ENCODE data around the gene MYLK3.

Gene MYLK3

GRCh38 chr16:46765050-46765449 lies 16.9 kb upstream of the MYLK3 start:
- H3K27me3 Mint-ChIP-seq (ENCODE audit: low read depth, poor library complexity) = peaks cover 32% of the 10 kb centered on the region
- no peak overlapping the region for H3K4me3 Mint-ChIP-seq
- no peaks in the 10 kb centered on the region for H3K36me3 Mint-ChIP-seq (ENCODE audit: low read depth)
- peaks cover 18% of the 10 kb centered on the region for H3K4me1 Mint-ChIP-seq
- DNase-seq = no peak
- no peak overlapping the region for H3K27ac Mint-ChIP-seq
- peaks cover 3% of the 10 kb centered on the region for H3K9me3 Mint-ChIP-seq
- no peak for TF ChIP-seq CTCF (IDR thresholded peaks at IDR 0.05)

GRCh38 chr16:46763147-46763546 lies 15.0 kb upstream of the MYLK3 start:
- Mint-ChIP-seq H3K27ac (peak overlapping the region; percentile 55), H3K9me3 (no peaks in the 10 kb centered on the region), H3K4me3 (no peak overlapping the region), H3K36me3 (ENCODE audit: low read depth) (no peaks in the 10 kb centered on the region), H3K27me3 (ENCODE audit: low read depth, poor library complexity) (peaks cover 38% of the 10 kb centered on the region), H3K4me1 (peaks cover 17% of the 10 kb centered on the region)
- TF ChIP-seq CTCF (IDR thresholded peaks at IDR 0.05) = no peak
- DNase-seq = no peak

GRCh38 chr16:46762583-46762982 lies 14.4 kb upstream of the MYLK3 start:
- H3K27ac Mint-ChIP-seq = peak overlapping the region; percentile 55
- DNase-seq = no peak
- H3K27me3 Mint-ChIP-seq (ENCODE audit: low read depth, poor library complexity) = peaks cover 39% of the 10 kb centered on the region
- H3K4me1 Mint-ChIP-seq = peaks cover 23% of the 10 kb centered on the region
- TF ChIP-seq CTCF (IDR thresholded peaks at IDR 0.05) = no peak
- no peak overlapping the region for H3K4me3 Mint-ChIP-seq
- H3K36me3 Mint-ChIP-seq (ENCODE audit: low read depth) = no peaks in the 10 kb centered on the region
- H3K9me3 Mint-ChIP-seq = no peaks in the 10 kb centered on the region

- no peak overlapping the region for H3K27ac Mint-ChIP-seq
- no peak for DNase-seq
- no peak for TF ChIP-seq CTCF (IDR thresholded peaks at IDR 0.05)
- no peaks in the 10 kb centered on the region for H3K36me3 Mint-ChIP-seq (ENCODE audit: low read depth)
- peaks cover 44% of the 10 kb centered on the region for H3K27me3 Mint-ChIP-seq (ENCODE audit: low read depth, poor library complexity)
- no peak overlapping the region for H3K4me3 Mint-ChIP-seq
- H3K9me3 Mint-ChIP-seq = no peaks in the 10 kb centered on the region
- peaks cover 31% of the 10 kb centered on the region for H3K4me1 Mint-ChIP-seq
Measured at GRCh38 chr16:46759309-46759708, 11.2 kb upstream of the MYLK3 start.

- Mint-ChIP-seq H3K4me3 (no peak overlapping the region), H3K4me1 (peaks cover 22% of the 10 kb centered on the region), H3K27ac (no peak overlapping the region), H3K27me3 (ENCODE audit: low read depth, poor library complexity) (peaks cover 53% of the 10 kb centered on the region), H3K36me3 (ENCODE audit: low read depth) (no peaks in the 10 kb centered on the region), H3K9me3 (no peaks in the 10 kb centered on the region)
- DNase-seq = no peak
- no peak for TF ChIP-seq CTCF (IDR thresholded peaks at IDR 0.05)
Measured at GRCh38 chr16:46757339-46758050, 9.4 kb upstream of the MYLK3 start.

DNA sequence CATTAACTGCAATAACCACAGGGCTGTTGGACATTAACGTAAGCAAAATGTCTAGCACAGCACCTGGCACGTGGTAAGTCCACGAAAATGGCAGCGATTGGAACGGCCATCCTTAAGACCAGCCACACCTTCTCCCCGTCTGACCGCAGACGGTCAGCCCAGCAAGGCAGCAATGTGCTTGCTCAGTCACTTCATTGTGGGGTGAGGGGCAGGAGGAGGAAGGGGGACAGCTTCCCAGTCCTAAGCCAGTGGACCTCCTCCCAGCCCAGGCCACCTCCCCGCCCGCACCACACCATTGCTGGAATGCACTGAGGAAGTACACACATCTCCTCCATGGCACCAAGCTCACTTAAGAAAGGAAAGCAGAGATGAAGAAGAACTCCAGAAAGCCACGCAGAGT lies 8.6 kb upstream of the MYLK3 start:
- Mint-ChIP-seq H3K27me3 (ENCODE audit: low read depth, poor library complexity) (peaks cover 53% of the 10 kb centered on the region), H3K36me3 (ENCODE audit: low read depth) (no peaks in the 10 kb centered on the region), H3K9me3 (no peaks in the 10 kb centered on the region), H3K4me3 (no peak overlapping the region), H3K27ac (no peak overlapping the region), H3K4me1 (peaks cover 19% of the 10 kb centered on the region)
- no peak for DNase-seq
- TF ChIP-seq CTCF (IDR thresholded peaks at IDR 0.05) = no peak

Measured in nephron progenitor cell (in vitro differentiated cells).